GF-D8 (cell line): Measurements from ENCODE around the gene MED27.

Experiments used
- DNase-seq: peaks from one replicate; lab custom pipeline; 2025; lab: John Stamatoyannopoulos, UW

MED27 gene

GRCh38 chr9:131834721-131835120 lies 244.9 kb downstream of the MED27 start:
- no peak for DNase-seq

- DNase-seq: no peak
These were observed 245.8 kb downstream of the MED27 start for GRCh38 chr9:131833906-131834305.

- DNase-seq: no peak
These were observed 246.6 kb downstream of the MED27 start for GRCh38 chr9:131833083-131833482.

- DNase-seq: no peak
These were observed 248.1 kb downstream of the MED27 start for GRCh38 chr9:131831380-131832165.

GRCh38 chr9:131827821-131828369 lies 251.8 kb downstream of the MED27 start:
- no peak for DNase-seq

GRCh38 chr9:131826966-131827525 lies 252.6 kb downstream of the MED27 start:
- no peak for DNase-seq

- DNase-seq: no peak
These were observed 253.6 kb downstream of the MED27 start for GRCh38 chr9:131826053-131826452.

GRCh38 chr9:131824953-131825495 lies 254.6 kb downstream of the MED27 start:
- DNase-seq: no peak

- DNase-seq: no peak
These were observed 255.5 kb downstream of the MED27 start for GRCh38 chr9:131824155-131824594.

GRCh38 chr9:131823701-131824146 lies 255.9 kb downstream of the MED27 start:
- no peak for DNase-seq

GRCh38 chr9:131818089-131818488 lies 261.6 kb downstream of the MED27 start:
- DNase-seq: no peak

- DNase-seq: no peak
These were observed 262.0 kb downstream of the MED27 start for GRCh38 chr9:131817627-131818026.

- DNase-seq: no peak
These were observed 262.6 kb downstream of the MED27 start for GRCh38 chr9:131817073-131817472.

- no peak for DNase-seq
These were observed 263.4 kb downstream of the MED27 start for GRCh38 chr9:131815970-131816873.

GRCh38 chr9:131814707-131815106 lies 265.0 kb downstream of the MED27 start:
- DNase-seq: no peak

GRCh38 chr9:131813116-131813515 lies 266.6 kb downstream of the MED27 start:
- DNase-seq: no peak

GRCh38 chr9:131812116-131812790 lies 267.4 kb downstream of the MED27 start:
- DNase-seq: no peak

GRCh38 chr9:131811405-131811804 lies 268.3 kb downstream of the MED27 start:
- DNase-seq: no peak

- DNase-seq: no peak
These were observed 269.1 kb downstream of the MED27 start for GRCh38 chr9:131810351-131811170.
